Neural cell (in vitro differentiated cells): ENCODE measurements around the gene BAAT. TPM values are rescaled to one million over a fixed set of nuclear protein-coding genes. Genes with fewer than 3 reads are reported as not detected.

Experiments used
- H2AFZ ChIP-seq: fragments of 200-600, 300-800 bp; sonication (generic), shearing (Covaris generic); 2 replicates; pipeline ENCODE4 v1.6.0; 2014; ENCODE audit warnings: low read depth, mild to moderate bottlenecking, antibody characterized with exemption, low read length, moderate library complexity
- H3F3A ChIP-seq: fragments of 200-600 bp; shearing (Covaris generic); 2 replicates; pipeline ENCODE4 v1.6.1; 2016; ENCODE audit warnings: mild to moderate bottlenecking, moderate library complexity, mixed read lengths, antibody characterized with exemption, low read length; ENCODE audit not compliant: insufficient read depth, poor library complexity, severe bottlenecking
- H3K27ac ChIP-seq: fragments of 200-600, 300-800 bp; sonication (generic), shearing (Covaris generic); 2 replicates; pipeline ENCODE4 v1.5.1; 2014; ENCODE audit warnings: mild to moderate bottlenecking, low read length, moderate library complexity
- H3K27me3 ChIP-seq: fragments of 300-800, 200-600 bp; sonication (generic), shearing (Covaris generic); 2 replicates; pipeline ENCODE4 v1.6.0; 2014; ENCODE audit warnings: mild to moderate bottlenecking, low read depth, low read length, moderate library complexity; ENCODE audit not compliant: insufficient read depth
- H3K36me3 ChIP-seq: fragments of 300-800, 200-600 bp; sonication (generic), shearing (Covaris generic); 2 replicates; pipeline ENCODE4 v1.5.1; 2014; ENCODE audit warnings: mild to moderate bottlenecking, antibody characterized with exemption, low read length, moderate library complexity; ENCODE audit not compliant: insufficient read depth
- H3K4me2 ChIP-seq: fragments of 300-800, 200-600 bp; sonication (generic), shearing (Covaris generic); 2 replicates; pipeline ENCODE4 v1.6.0; 2014; ENCODE audit warnings: mild to moderate bottlenecking, low read length
- H3K4me3 ChIP-seq: fragments of 300-800, 200-600 bp; sonication (generic), shearing (Covaris generic); 2 replicates; pipeline ENCODE4 v1.5.1; 2014; ENCODE audit warnings: mild to moderate bottlenecking, low read length, moderate library complexity
- H3K79me2 ChIP-seq: fragments of 200-600 bp; shearing (Covaris generic); replicated peaks from 2 replicates; pipeline ENCODE4 v1.6.0; 2014; ENCODE audit warnings: mild to moderate bottlenecking, low read length, moderate library complexity; ENCODE audit not compliant: insufficient read depth
- H3K9ac ChIP-seq: fragments of 300-800, 200-600 bp; sonication (generic), shearing (Covaris generic); 2 replicates; pipeline ENCODE4 v1.6.1; 2016; ENCODE audit warnings: mild to moderate bottlenecking, low read length, mixed read lengths
- H3K9me2 ChIP-seq: fragments of 200-600 bp; shearing (Covaris generic); 2 replicates; pipeline ENCODE4 v1.6.1; 2016; ENCODE audit warnings: mild to moderate bottlenecking, low read length, mixed read lengths; ENCODE audit not compliant: insufficient read depth
- H3K9me3 ChIP-seq: fragments of 200-600, 300-800 bp; sonication (generic), shearing (Covaris generic); 2 replicates; pipeline ENCODE4 v1.6.1; 2016; ENCODE audit warnings: mild to moderate bottlenecking, mixed run types, low read length, moderate library complexity, mixed read lengths
- H4K20me1 ChIP-seq: fragments of 200-600 bp; shearing (Covaris generic); 2 replicates; pipeline ENCODE4 v1.6.1; 2016; ENCODE audit warnings: mild to moderate bottlenecking, mixed run types; ENCODE audit not compliant: insufficient read depth
- CTCF ChIP-seq: fragments of 450-650 bp; IDR thresholded peaks from 2 replicates; pipeline ENCODE4 v1.5.1; 2014; ENCODE audit warnings: antibody characterized with exemption, mild to moderate bottlenecking, moderate library complexity; ENCODE audit not compliant: poor library complexity, severe bottlenecking
- EP300 ChIP-seq: fragments of 450-650 bp; conservative IDR thresholded peaks from 2 replicates; pipeline ENCODE4 v1.6.1; 2014; ENCODE audit warnings: antibody characterized with exemption, mild to moderate bottlenecking, moderate library complexity; ENCODE audit not compliant: poor library complexity, severe bottlenecking
- MXI1 ChIP-seq: fragments of 450-650 bp; conservative IDR thresholded peaks from 2 replicates; pipeline ENCODE4 v1.6.1; 2014; ENCODE audit warnings: antibody characterized with exemption, mild to moderate bottlenecking; ENCODE audit not compliant: poor library complexity, severe bottlenecking
- POLR2AphosphoS5 ChIP-seq: IDR thresholded peaks from 2 replicates; pipeline ENCODE4 v1.6.1; 2012
- RAD21 ChIP-seq: fragments of 450-650 bp; conservative IDR thresholded peaks from 2 replicates; pipeline ENCODE4 v1.6.1; 2014; ENCODE audit warnings: antibody characterized with exemption, mild to moderate bottlenecking, moderate library complexity
- REST ChIP-seq: IDR thresholded peaks from 2 replicates; pipeline ENCODE4 v1.6.1; 2012; ENCODE audit warnings: borderline replicate concordance
- TAF1 ChIP-seq: IDR thresholded peaks from 2 replicates; pipeline ENCODE4 v1.6.1; 2012; ENCODE audit warnings: low read depth
- polyA plus RNA-seq: library from polyadenylated mRNA; depleted of rRNA; stranded (reverse); fragments of >200 nt; gene quantifications from 2 replicates; pipeline ENCODE4 v1.2.3, GENCODE V29; 2014

BAAT gene
- polyA plus RNA-seq, 1 donor from 2014 or later, result 0.61 TPM

GRCh38 chr9:101393135-101393534, 8.3 kb upstream of the BAAT start:
- Histone ChIP-seq H3K27ac (no peak overlapping the region), H4K20me1 (no peaks in the 10 kb centered on the region), H3K27me3 (no peaks in the 10 kb centered on the region), H3K36me3 (peaks cover 7% of the 10 kb centered on the region), H3K9me2 (no peaks in the 10 kb centered on the region), H3K9me3 (no peaks in the 10 kb centered on the region), H2AFZ (no peak overlapping the region), H3K4me3 (no peak overlapping the region), H3K79me2 (peaks cover 64% of the 10 kb centered on the region), H3F3A (no peaks in the 10 kb centered on the region), H3K4me2 (no peak overlapping the region), H3K9ac (no peak overlapping the region)
- TF ChIP-seq REST (no peak), POLR2AphosphoS5 (no peak)

- TF ChIP-seq EP300, result no peak
- TF ChIP-seq MXI1, result no peak
- no peak for TF ChIP-seq POLR2AphosphoS5
- TF ChIP-seq CTCF, result no peak
- TF ChIP-seq TAF1, result no peak
- TF ChIP-seq RAD21, result no peak
- no peak for TF ChIP-seq REST
- no peaks in the 10 kb centered on the region for H3K9me3 ChIP-seq
- no peak overlapping the region for H3K4me3 ChIP-seq
- no peaks in the 10 kb centered on the region for H3F3A ChIP-seq
- H2AFZ ChIP-seq, result no peak overlapping the region
- H3K27ac ChIP-seq, result no peak overlapping the region
- H3K36me3 ChIP-seq, result peaks cover 7% of the 10 kb centered on the region
- H3K4me2 ChIP-seq, result no peak overlapping the region
- no peak overlapping the region for H3K9ac ChIP-seq
- H3K9me2 ChIP-seq, result no peaks in the 10 kb centered on the region
- H4K20me1 ChIP-seq, result no peaks in the 10 kb centered on the region
- H3K79me2 ChIP-seq, result peaks cover 20% of the 10 kb centered on the region
- no peaks in the 10 kb centered on the region for H3K27me3 ChIP-seq
Measured at GRCh38 chr9:101388507-101388993, 3.7 kb upstream of the BAAT start.
